CD4-positive, alpha-beta T cell treated with Interferon alpha-2 for 1 hour (primary cell): ENCODE data around the gene UPK3A.
A peak's percentile ranks its signal among the peaks of the same experiment; 100 is the strongest.
"Not testable (repeated sequence)": the region's sequence is repeated elsewhere in the genome, so short reads cannot be mapped to it uniquely, and the experiment has no call there.

Source experiments
- DNase-seq, 2 donors: peaks; one replicate each; pipeline ENCODE4 v3.0.0-alpha.2; 2020 to 2022

The UPK3A gene

DNA sequence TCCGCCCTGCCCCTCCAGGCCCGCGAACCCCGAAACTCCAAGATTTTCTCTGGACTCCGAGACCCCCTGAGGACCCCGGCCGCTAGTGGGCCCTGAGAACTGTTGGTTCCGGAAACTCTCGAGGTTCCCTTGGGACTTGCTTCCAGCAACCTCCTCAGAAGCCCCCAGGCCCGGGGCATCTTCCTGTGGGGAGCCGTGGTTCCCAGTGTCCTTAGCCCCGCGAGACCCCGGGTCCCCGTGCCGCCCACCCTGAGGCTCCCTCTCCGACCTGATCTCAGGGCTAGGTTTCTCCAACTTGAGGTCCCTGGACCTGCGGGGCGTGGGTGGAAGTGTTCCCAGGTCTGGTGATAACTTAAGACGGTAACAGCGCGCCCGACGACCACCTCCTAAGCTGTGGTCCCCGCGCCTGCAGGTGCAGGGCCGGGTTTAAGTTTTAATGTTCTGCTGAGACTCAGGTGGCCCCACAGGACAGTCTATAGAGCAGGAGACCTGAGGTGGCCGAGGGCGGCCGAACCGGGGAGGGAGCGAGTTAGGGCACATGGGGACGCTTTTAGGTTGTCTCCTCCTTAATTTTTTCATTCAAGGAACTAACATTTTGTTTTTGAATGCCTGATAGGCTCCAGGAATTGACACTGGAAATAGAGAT, 25.7 kb downstream of the UPK3A start:
- DNase-seq, result no peak

- no peak for DNase-seq
These were observed 26.3 kb downstream of the UPK3A start for GRCh38 chr22:45310977-45311531.

- DNase-seq, result no peak
These were observed 27.7 kb downstream of the UPK3A start for GRCh38 chr22:45312415-45312814.

GRCh38 chr22:45312856-45313255, 28.1 kb downstream of the UPK3A start:
- DNase-seq, result no peak

DNA sequence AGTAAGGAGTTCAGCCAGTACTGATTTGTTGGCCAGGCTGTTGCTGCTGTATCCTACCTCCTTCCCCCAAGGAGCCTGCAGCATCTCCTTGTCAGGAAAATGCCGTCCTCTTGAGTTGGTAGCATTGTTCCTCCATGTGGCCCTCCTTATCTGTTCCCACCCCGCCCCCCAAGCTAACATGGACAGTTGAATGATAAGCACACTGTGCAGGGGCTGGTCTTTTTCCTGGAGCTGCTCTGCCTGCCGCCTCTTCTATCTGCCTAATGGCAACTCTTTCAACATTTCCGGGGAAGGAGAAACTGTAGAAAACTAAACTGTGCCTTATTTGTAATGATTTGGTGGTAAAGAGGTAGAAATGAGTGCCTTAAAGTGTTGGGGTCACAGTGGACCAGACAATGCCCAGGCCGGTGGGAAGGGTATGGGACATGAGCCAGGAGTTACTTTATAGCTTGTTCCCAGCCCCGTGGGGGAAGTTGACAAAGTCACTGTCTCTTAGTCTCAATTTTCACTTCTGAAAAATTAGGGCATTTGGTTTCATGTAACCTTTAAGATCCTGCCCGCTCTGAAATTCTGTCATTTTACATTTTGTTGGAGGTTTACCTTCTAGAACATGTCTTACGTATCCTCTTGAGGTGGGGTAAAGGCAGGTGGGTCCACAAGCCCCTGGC, 29.4 kb downstream of the UPK3A start:
- DNase-seq, result no peak

DNA sequence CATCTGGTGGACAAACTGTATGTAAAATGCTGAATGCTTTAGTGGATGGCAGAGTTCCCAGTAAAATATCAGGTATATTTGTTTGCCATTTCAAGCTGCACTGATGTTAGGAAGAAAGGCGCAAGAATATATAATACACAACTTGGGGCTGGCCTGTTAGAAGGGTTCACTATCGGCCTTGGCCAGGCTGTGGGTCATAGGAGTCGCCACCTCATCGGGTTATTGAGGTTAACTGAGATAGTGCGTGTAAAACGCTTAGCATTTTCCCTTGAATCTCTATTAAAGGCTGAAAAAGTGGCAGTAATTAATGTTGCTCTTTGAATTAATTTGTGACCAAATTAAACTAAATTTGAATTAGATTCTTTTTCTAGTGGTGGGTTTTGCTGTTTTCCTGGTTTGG, 30.0 kb downstream of the UPK3A start:
- no peak for DNase-seq

DNA sequence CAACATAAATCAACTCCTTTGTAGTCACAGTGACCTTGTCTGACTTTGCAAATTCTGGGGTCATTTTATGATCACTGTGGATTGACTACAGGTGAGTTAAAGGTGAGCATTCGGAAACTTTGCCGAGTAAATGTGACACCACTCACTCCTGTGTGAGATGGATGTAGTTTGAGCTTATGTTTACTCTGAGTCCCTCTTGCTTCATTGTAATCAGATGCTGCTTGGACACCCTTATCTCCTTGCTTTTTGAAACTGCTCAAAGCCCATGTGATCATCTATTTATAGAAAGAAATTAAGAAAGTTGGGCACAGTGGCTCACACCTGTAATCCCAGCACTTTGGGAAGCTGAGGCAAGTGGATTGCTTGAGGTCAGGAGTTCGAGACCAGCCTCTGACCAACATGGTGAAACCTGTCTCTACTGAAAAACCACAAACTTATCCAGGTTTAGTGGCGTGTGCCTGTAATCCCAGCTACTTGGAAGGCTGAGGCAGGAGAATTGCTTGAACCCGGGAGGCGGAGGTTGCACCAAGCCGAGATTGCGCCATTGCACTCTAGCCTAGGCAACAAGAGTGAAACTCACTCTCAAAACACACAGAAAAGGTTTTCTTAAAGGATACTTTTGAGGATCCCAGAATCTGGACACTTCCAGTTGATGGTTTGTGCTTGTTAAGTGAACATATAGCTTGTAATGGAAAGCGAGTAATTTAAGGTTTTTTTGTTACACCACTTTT, 32.2 kb downstream of the UPK3A start:
- DNase-seq, result no peak

GRCh38 chr22:45317551-45318167, 32.9 kb downstream of the UPK3A start:
- peak in 1 of 2 donors; percentile 63 for DNase-seq

DNA sequence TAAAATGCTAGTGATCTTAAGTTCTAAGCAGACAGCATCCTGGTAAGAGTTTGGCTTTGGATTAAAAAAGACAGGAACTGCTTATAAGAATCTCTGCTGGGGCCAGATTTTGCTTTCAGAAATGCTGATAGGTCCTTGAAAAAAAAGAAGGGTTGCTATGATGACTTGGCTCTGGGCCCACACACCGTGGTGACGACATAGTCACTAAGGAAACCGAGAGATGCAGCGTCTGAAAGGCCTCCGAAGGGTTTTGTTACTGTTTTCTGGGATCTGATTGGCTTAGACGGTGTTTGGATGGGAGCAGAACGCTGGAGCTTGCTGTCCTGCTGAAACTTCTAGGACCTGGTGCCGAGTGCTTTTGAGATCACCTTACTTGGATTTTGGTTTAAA, 33.4 kb downstream of the UPK3A start:
- DNase-seq, result peak; percentile 93 to 96

DNA sequence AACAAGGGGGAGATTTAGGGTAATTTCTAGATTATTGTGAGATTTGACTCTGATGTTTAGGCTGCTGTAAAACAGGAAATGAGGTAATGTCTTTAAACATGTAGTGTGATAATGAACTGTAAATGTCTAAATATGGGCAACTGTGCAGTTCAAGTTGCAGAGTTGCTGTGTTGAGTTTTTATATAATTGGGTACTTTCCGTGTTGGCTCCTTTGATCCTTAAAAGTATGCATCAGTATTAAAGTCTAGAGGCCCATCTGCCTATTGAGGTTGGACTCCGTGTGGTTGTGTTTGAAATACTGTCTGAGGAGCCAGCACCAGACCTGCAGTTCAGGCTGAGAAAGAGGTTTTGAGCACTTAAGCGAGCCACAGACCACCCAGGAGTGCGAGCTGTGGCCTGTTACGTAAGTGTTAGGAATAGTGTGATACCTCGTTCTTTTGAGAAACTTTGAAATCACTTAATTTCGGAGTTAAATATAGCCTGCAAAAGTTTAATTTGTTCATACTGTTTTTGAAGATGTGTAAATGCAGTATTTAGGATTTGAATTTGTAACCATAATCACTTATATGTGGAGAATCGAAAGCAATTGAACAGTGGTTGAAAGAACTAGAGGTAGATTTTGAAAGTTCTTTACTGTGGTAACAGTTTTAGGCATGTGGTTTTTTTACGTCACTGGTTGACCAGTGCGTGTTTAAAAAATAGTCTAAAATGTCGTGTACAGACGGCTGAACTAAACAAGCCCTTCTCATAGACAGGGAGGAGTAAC, 34.0 kb downstream of the UPK3A start:
- peak; percentile 74 to 89 for DNase-seq

DNA sequence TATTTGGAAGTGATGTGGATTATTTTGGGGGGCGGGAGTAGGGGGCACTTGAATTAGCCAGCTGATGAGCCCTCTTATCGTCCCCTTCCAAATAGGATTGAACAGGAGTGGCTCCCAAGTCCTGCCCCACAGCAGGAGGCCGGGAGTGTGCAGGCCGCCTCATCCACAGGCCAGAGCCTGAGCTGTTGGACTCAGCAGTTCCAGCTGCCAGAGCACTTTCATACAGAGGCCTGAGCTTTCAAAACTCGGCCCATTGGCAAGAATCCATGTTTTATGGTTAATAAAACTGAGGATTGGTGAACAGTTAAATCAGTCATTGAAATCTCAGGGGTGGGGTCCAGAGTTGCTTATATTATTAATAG, 34.6 kb downstream of the UPK3A start:
- no peak for DNase-seq

DNA sequence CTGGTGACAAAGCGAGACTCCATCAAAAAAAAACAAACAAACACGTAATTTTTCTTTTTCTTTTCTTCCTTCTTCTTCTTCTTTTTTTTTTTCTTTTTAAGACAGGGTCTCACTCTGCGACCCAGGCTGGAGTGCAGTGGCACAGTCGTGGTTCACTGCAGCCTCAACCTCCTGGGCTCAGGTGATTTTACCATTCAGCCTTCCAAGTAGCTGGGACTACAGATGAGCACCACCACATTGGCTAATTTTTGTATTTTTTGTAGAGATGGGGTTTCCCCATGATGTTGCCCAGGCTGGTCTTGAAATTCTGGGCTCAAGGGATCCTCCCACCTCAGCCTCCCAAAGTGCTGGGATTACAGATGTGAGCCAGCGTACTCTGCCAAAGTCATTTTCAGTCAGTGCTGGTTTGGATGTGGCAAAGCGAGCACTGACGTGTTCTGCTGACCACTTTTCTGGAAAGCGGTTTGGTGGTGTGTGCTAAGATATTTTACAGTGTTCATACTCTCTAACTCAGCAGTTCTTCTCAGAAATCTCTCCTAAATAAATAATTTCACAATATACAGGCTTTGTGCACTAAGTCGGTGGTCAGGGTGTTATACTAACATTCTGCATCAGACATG, 35.7 kb downstream of the UPK3A start:
- DNase-seq, result peak in 1 of 2 donors; percentile 42

DNA sequence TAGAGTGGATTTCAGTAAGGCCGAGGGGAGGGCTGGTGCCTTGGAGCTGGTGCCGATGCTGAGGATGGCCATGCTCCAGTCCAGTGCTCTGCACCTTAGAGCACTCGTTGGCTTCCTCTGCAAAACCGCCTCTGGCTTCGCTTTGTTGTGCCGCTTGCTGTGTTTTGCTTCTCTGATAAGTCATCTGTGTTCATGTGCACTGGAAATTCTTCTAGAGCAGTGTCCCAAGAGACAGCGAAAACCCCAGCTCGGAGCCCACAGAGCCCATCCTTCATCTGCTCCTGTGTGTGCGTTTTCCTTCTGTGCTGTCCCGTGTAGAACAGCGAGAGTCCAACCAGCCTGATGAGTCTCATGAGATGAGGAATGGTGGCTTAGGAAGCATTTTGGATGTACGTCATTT, 37.1 kb downstream of the UPK3A start:
- no peak for DNase-seq

GRCh38 chr22:45322873-45323525, 38.2 kb downstream of the UPK3A start:
- no peak for DNase-seq

GRCh38 chr22:45323695-45324094, 38.9 kb downstream of the UPK3A start:
- no peak for DNase-seq

- no peak for DNase-seq
These were observed 39.6 kb downstream of the UPK3A start for GRCh38 chr22:45324311-45324711.

GRCh38 chr22:45328261-45328660, 43.5 kb downstream of the UPK3A start:
- DNase-seq, result not testable (repeated sequence)

DNA sequence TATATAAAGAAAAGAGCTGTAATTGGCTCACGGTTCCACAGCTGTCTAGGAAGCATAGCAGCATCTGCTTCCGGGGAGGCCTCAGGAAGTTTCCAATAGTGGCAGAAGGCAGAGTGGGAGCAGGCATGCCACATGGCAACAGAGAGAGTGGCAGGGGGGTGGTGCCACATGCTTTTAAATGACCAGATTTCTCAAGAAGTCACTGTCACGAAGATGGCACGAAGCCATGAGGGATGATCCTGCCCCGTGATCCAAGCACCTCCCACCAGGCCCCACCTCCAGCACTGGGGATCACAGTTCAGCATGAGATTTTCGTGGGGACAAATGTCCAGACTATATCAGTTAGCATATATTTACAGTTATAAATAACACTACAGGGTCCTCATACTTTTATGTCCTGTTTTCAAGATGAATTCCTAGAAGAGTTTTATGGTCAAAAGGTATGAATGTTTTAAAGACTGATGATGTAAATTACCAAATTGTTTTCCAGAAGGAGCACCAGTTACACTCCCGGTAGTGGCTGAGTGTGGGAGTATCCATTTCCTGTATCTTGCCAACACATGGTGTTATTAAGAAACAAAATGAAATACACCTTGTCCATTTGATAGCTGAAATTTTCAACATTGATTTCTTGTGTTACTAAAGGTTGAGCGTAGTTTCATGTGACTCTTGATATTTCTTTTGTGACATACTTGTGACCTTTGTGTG, 44.2 kb downstream of the UPK3A start:
- no peak for DNase-seq

GRCh38 chr22:45329530-45329936, 44.8 kb downstream of the UPK3A start:
- DNase-seq, result no peak

GRCh38 chr22:45330548-45330947, 45.8 kb downstream of the UPK3A start:
- DNase-seq, result no peak

GRCh38 chr22:45331486-45331885, 46.7 kb downstream of the UPK3A start:
- no peak for DNase-seq
